Activated CD4-positive, alpha-beta T cell treated with anti-CD3 and anti-CD28 coated beads, Interleukin-2, amount 10 ng/mL, durations not matched to agents 24 days and 14 days (primary cell): ENCODE measurements around the gene APLP2. TPM values are rescaled to one million over a fixed set of nuclear protein-coding genes. Genes with fewer than 3 reads are reported as not detected.
"Not testable (repeated sequence)": the region's sequence is repeated elsewhere in the genome, so short reads cannot be mapped to it uniquely, and the experiment has no call there.

ENCODE experiments used
- DNase-seq: peaks from one replicate; pipeline ENCODE4 v3.0.0; 2022
- H3K27ac Mint-ChIP-seq: one replicate; pipeline ENCODE4 v1.8.0; 2022; ENCODE audit warnings: mild to moderate bottlenecking, mixed read lengths
- H3K27me3 Mint-ChIP-seq: one replicate; pipeline ENCODE4 v1.8.0; 2022; ENCODE audit warnings: mixed read lengths
- H3K36me3 Mint-ChIP-seq: one replicate; pipeline ENCODE4 v1.8.0; 2022; ENCODE audit warnings: low read depth, mild to moderate bottlenecking, mixed read lengths
- H3K4me1 Mint-ChIP-seq: one replicate; pipeline ENCODE4 v1.8.0; 2021; ENCODE audit warnings: mixed read lengths
- H3K4me3 Mint-ChIP-seq: one replicate; pipeline ENCODE4 v1.8.0; 2022; ENCODE audit warnings: mild to moderate bottlenecking, moderate library complexity, mixed read lengths
- H3K9me3 Mint-ChIP-seq: one replicate; pipeline ENCODE4 v1.8.0; 2021; ENCODE audit warnings: mixed read lengths
- intact Hi-C: fragments of 100-400 bp; cut with micrococcal nuclease; formaldehyde crosslinking; loops from one replicate; pipeline ENCODE4 v1.15.1; 2023
- total RNA-seq: library from RNA; stranded (reverse); gene quantifications from 2 replicates; pipeline ENCODE4 v1.2.3, GENCODE V29; 2022

Gene APLP2
- total RNA-seq, 1 donor from 2014 or later, result 46.4 TPM

DNA sequence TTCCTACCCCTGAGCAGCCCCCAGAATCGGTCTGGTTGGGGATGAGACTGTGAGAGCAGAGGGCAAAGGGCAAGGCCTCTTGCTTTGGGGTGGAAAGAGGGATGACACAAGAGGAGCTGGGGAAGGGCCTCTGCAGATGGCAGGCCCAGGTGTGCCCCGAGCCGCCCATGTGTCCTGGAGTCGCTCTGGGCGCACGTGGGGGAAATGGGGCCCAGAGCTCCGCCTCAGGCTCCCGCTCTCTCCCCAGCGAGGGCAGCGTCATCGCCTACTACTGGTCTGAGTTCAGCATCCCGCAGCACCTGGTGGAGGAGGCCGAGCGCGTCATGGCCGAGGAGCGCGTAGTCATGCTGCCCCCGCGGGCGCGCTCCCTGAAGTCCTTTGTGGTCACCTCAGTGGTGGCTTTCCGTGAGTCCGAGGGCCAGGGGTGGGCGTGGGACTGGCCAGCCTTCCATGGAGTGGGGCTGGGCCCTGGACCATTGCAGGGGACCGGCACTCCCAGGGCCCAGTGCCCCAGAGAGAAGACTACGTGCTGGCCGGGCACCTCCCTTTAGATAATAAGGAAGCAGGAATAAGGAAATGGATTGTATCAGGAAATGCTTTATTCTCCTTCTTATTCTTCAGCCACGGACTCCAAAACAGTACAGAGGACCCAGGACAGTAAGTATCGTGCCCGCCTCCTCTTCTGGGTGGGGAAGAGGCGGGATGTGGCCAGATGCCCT, 120.0 kb downstream of the APLP2 start:
- intact Hi-C loops, result no loop called here
- DNase-seq, result no peak
- H3K9me3 Mint-ChIP-seq, result no peaks in the 10 kb centered on the region
- no peaks in the 10 kb centered on the region for H3K4me1 Mint-ChIP-seq
- no peak overlapping the region for H3K27ac Mint-ChIP-seq
- no peaks in the 10 kb centered on the region for H3K36me3 Mint-ChIP-seq
- peaks cover 4% of the 10 kb centered on the region for H3K27me3 Mint-ChIP-seq
- H3K4me3 Mint-ChIP-seq, result no peak overlapping the region

GRCh38 chr11:130190371-130190881, 120.7 kb downstream of the APLP2 start:
- DNase-seq, result no peak
- H3K27me3 Mint-ChIP-seq, result peaks cover 4% of the 10 kb centered on the region
- no peak overlapping the region for H3K4me3 Mint-ChIP-seq
- no peak overlapping the region for H3K27ac Mint-ChIP-seq
- no peaks in the 10 kb centered on the region for H3K36me3 Mint-ChIP-seq
- intact Hi-C loops, result no loop called here
- no peaks in the 10 kb centered on the region for H3K4me1 Mint-ChIP-seq
- H3K9me3 Mint-ChIP-seq, result no peaks in the 10 kb centered on the region

- no peaks in the 10 kb centered on the region for H3K36me3 Mint-ChIP-seq
Observed at GRCh38 chr11:130191896-130192295, 122.2 kb downstream of the APLP2 start.

GRCh38 chr11:130192845-130193267, 123.2 kb downstream of the APLP2 start:
- Mint-ChIP-seq H3K27ac (no peak overlapping the region), H3K36me3 (no peaks in the 10 kb centered on the region), H3K4me1 (no peaks in the 10 kb centered on the region), H3K27me3 (no peaks in the 10 kb centered on the region), H3K9me3 (no peaks in the 10 kb centered on the region), H3K4me3 (no peak overlapping the region)
- DNase-seq, result no peak
- intact Hi-C loops, result no loop called here

More at GRCh38 chr11:130191896-130192295, 122.2 kb downstream of the APLP2 start:
- Mint-ChIP-seq H3K4me1 (no peaks in the 10 kb centered on the region), H3K9me3 (no peaks in the 10 kb centered on the region), H3K4me3 (no peak overlapping the region), H3K27ac (no peak overlapping the region), H3K27me3 (no peaks in the 10 kb centered on the region)
- intact Hi-C loops, result no loop called here
- DNase-seq, result no peak

GRCh38 chr11:130193551-130193950, 123.9 kb downstream of the APLP2 start:
- H3K4me3 Mint-ChIP-seq, DNase-seq, intact Hi-C loops, H3K27me3 Mint-ChIP-seq, H3K27ac Mint-ChIP-seq, H3K4me1 Mint-ChIP-seq, H3K36me3 Mint-ChIP-seq, H3K9me3 Mint-ChIP-seq: not testable (repeated sequence)

Other genes starting within 250 kb of the APLP2 start
- gene NFRKB, start 174.3 kb upstream of the APLP2 start, total RNA-seq, result 45.5 and 52.2 TPM in 2 replicates
- gene PRDM10, start 67.1 kb upstream of the APLP2 start, total RNA-seq, result 15.9 and 16.1 TPM in 2 replicates
- gene ST14, start 89.9 kb downstream of the APLP2 start, total RNA-seq, result 0.14 TPM in 1 of 2 replicates, not detected in the other
- 33.1 and 36.0 TPM in 2 replicates for gene ZBTB44, start 245.0 kb downstream of the APLP2 start, total RNA-seq